ENCODE data around the gene MBTD1.

- TF ChIP-seq CTCF (conservative IDR thresholded peaks at IDR 0.05): no peak
- TF ChIP-seq EZH2 (IDR thresholded peaks at IDR 0.05; ENCODE audit: low read depth): no peak
Measured at GRCh38 chr17:51184124-51184523, 75.7 kb downstream of the MBTD1 start.
